ENCODE results near the gene IL18. TPM values are rescaled to one million over a fixed set of nuclear protein-coding genes. Genes with fewer than 3 reads are reported as not detected.

IL18 gene
- total and polyA plus RNA-seq, 9 of the 15 experiments (the other 6 are each of a cell fraction or from before 2014, with no cell fraction given): 4.1 to 10.0 (median 6.1) TPM

- TF ChIP-seq CHD4 (IDR thresholded peaks at IDR 0.05; ENCODE audit: insufficient read depth, insufficient replicate concordance, low read depth, low read length, poor library complexity, severe bottlenecking): no peak
- no peak for TF ChIP-seq PYGO2 (tag; IDR thresholded peaks at IDR 0.05)
- no peaks in the 10 kb centered on the region for H3K9me1 ChIP-seq (ENCODE audit: control insufficient read depth, insufficient read depth, low read length)
- H4K20me1 ChIP-seq (replicated peaks; ENCODE audit: control insufficient read depth, insufficient read depth, low read length): peaks cover 3% of the 10 kb centered on the region; the same call in 1 of the 2 replicates
Measured at GRCh38 chr11:112178936-112179335, 15.0 kb upstream of the IL18 start.

GRCh38 chr11:112178428-112178827 lies 14.5 kb upstream of the IL18 start:
- H2AFZ ChIP-seq (ENCODE audit: low read depth, low read length): no peak overlapping the region
- CTCF ChIA-PET (ENCODE audit: low intra/inter-chr PET ratio): no interaction called here
- H3K79me2 ChIP-seq (ENCODE audit: control insufficient read depth, insufficient read depth, low read length): no peaks in the 10 kb centered on the region
- peaks cover 0 to 8% of the 10 kb centered on the region in 2 experiments; a peak in 2 of 5 replicates for H3K4me1 ChIP-seq (replicated peaks in 1 of 2; ENCODE audit: control insufficient read depth in 2 of 2, insufficient read depth in 2 of 2, low read length in 2 of 2)
- ATAC-seq (no peak), FAIRE-seq (no peak), DNase-seq (ENCODE audit: extremely low read depth in 1 of 4, low spot score in 3 of 4) (no peak)
- POLR2A ChIA-PET: no interaction called here
- no TSS peak for BruUV-seq (replicated peaks)
- peaks cover 0 to 8% of the 10 kb centered on the region in 2 experiments; a peak in 2 of 5 replicates for H3K27me3 ChIP-seq (ENCODE audit: control insufficient read depth in 2 of 2, insufficient read depth in 2 of 2, low read length in 2 of 2)
- H3K4me2 ChIP-seq (ENCODE audit: insufficient read depth, low read length): no peak overlapping the region
- no peaks in the 10 kb centered on the region for H3K9me1 ChIP-seq (ENCODE audit: control insufficient read depth, insufficient read depth, low read length)
- H3K4me3 ChIP-seq: no peak overlapping the region
- WGBS (ENCODE audit: insufficient coverage, low coverage, missing lambda C conversion rate): 7% methylated on average over 1 of the region's 1 CpG
- no peak overlapping the region for H3K9ac ChIP-seq (ENCODE audit: insufficient read depth in 1 of 2, low read depth in 2 of 2, low read length in 2 of 2)
- no peaks in the 10 kb centered on the region for H3K36me3 ChIP-seq (ENCODE audit: control insufficient read depth, insufficient read depth, low read length)
- peaks cover 3% of the 10 kb centered on the region; the same call in 1 of the 2 replicates for H4K20me1 ChIP-seq (replicated peaks; ENCODE audit: control insufficient read depth, insufficient read depth, low read length)
- H3K27ac ChIP-seq (ENCODE audit: extremely low read depth, low read depth, low read length): no peak overlapping the region
- intact Hi-C loops (cut with micrococcal nuclease) (no loop called here), in situ Hi-C loops (cut with MboI) (no loop called here)
- H3K9me3 ChIP-seq (replicated peaks; ENCODE audit: control insufficient read depth, insufficient read depth, low read depth, low read length): no peaks in the 10 kb centered on the region
- TF ChIP-seq TSHZ1 (CRISPR knock-in tag; IDR thresholded peaks at IDR 0.05) (no peak), NBN (IDR thresholded peaks at IDR 0.05; ENCODE audit: low read depth) (no peak), YBX1 (IDR thresholded peaks at IDR 0.05) (no peak), THAP7 (CRISPR knock-in tag; IDR thresholded peaks at IDR 0.05) (no peak), POLR3A (IDR thresholded peaks at IDR 0.05; ENCODE audit: borderline replicate concordance, extremely low read depth, insufficient read depth, insufficient read length) (no peak), KAT8 (IDR thresholded peaks at IDR 0.05; ENCODE audit: low read depth) (no peak), SAP30 (IDR thresholded peaks at IDR 0.05; ENCODE audit: borderline replicate concordance, insufficient read depth, low read depth, low read length, poor library complexity, severe bottlenecking) (no peak), ZNF696 (CRISPR knock-in tag; conservative IDR thresholded peaks at IDR 0.05) (no peak), ILF3 (IDR thresholded peaks at IDR 0.05; ENCODE audit: borderline replicate concordance) (no peak)

More at GRCh38 chr11:112178936-112179335, 15.0 kb upstream of the IL18 start:
- WGBS (ENCODE audit: insufficient coverage, low coverage, missing lambda C conversion rate): 5% methylated on average over 3 of the region's 3 CpGs
- H3K79me2 ChIP-seq (ENCODE audit: control insufficient read depth, insufficient read depth, low read length): no peaks in the 10 kb centered on the region
- H3K4me3 ChIP-seq: no peak overlapping the region
- intact Hi-C loops (cut with micrococcal nuclease): no loop called here
- BruUV-seq (replicated peaks): no TSS peak
- no peak overlapping the region for H3K27ac ChIP-seq (ENCODE audit: extremely low read depth, low read depth, low read length)
- FAIRE-seq (no peak), ATAC-seq (no peak), DNase-seq (ENCODE audit: extremely low read depth in 1 of 4, low spot score in 3 of 4) (no peak)
- H3K27me3 ChIP-seq (ENCODE audit: control insufficient read depth in 2 of 2, insufficient read depth in 2 of 2, low read length in 2 of 2): peaks cover 0 to 8% of the 10 kb centered on the region in 2 experiments; a peak in 2 of 5 replicates
- H3K9ac ChIP-seq (ENCODE audit: insufficient read depth in 1 of 2, low read depth in 2 of 2, low read length in 2 of 2): no peak overlapping the region
- H3K9me3 ChIP-seq (replicated peaks; ENCODE audit: control insufficient read depth, insufficient read depth, low read depth, low read length): no peaks in the 10 kb centered on the region
- H3K4me2 ChIP-seq (ENCODE audit: insufficient read depth, low read length): peak overlapping the region; percentile 38; the same call in 1 of the 2 replicates
- ChIA-PET POLR2A (interaction anchor here (0.6 kb wide), 1 partner anchor 106 kb away, joined by 3 read pairs; no protein-coding TSS in a partner anchor), CTCF (ENCODE audit: low intra/inter-chr PET ratio) (no interaction called here)
- H3K36me3 ChIP-seq (ENCODE audit: control insufficient read depth, insufficient read depth, low read length): no peaks in the 10 kb centered on the region
- in situ Hi-C loops (cut with MboI): no loop called here
- H2AFZ ChIP-seq (ENCODE audit: low read depth, low read length): no peak overlapping the region
- H3K4me1 ChIP-seq (replicated peaks in 1 of 2; ENCODE audit: control insufficient read depth in 2 of 2, insufficient read depth in 2 of 2, low read length in 2 of 2): peaks cover 0 to 8% of the 10 kb centered on the region in 2 experiments; a peak in 2 of 5 replicates
